Suprapubic skin (tissue), 4 donors: Measurements from ENCODE around the gene PGLYRP2.

Experiments used
- EP300 ChIP-seq: sonication (generic); formaldehyde crosslinking; IDR thresholded peaks from one replicate; pipeline ENCODE4 v1.6.1; 2017; ENCODE audit warnings: antibody characterized with exemption
- POLR2A ChIP-seq, 2 donors: fragments of 450-650 bp; IDR thresholded peaks; one replicate each; pipeline ENCODE4 v1.6.1; 2017; ENCODE audit warnings: antibody characterized with exemption in 2 of 2, mild to moderate bottlenecking in 2 of 2, moderate library complexity in 2 of 2
- POLR2AphosphoS5 ChIP-seq, 3 donors: sonication (generic); formaldehyde crosslinking; IDR thresholded peaks; one replicate each; pipeline ENCODE4 v1.6.1; 2017; ENCODE audit warnings: antibody characterized with exemption in 3 of 3
- TF ChIP-seq, protein P1 (sequence below), 2 donors: fragments of 200-600 bp in 1 of 2; fragments of 450-650 bp in 1 of 2; sonication (generic) in 1 of 2; IDR thresholded peaks; one replicate each; pipeline ENCODE4 v1.5.1; 2016 to 2019; ENCODE audit warnings: antibody characterized with exemption in 2 of 2, mild to moderate bottlenecking in 1 of 2, moderate library complexity in 1 of 2

DNA sequence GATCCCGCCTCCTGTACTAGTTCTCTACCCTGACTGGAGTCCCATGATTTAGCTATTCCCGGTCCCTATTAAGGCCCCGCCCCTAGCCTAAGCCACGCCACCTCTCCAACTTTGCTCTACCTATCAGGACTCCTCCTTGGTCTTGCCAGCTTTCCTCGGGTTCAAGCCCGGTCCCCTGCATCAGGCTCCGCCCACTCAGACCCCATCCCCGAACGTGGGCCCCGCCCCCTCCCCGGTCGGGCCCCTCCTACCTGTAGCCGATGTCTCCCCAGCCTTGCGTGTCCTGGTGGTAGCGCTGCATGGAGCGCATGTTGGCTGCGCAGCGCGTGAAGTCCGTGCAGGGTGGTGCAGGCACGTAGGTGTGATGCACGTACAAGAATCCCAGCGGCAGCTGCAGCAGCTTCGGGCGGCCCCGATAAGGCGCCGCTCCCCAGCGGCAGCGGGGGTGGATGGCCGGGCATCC, 7.6 kb downstream of the PGLYRP2 start:
- TF ChIP-seq, protein P1, sequence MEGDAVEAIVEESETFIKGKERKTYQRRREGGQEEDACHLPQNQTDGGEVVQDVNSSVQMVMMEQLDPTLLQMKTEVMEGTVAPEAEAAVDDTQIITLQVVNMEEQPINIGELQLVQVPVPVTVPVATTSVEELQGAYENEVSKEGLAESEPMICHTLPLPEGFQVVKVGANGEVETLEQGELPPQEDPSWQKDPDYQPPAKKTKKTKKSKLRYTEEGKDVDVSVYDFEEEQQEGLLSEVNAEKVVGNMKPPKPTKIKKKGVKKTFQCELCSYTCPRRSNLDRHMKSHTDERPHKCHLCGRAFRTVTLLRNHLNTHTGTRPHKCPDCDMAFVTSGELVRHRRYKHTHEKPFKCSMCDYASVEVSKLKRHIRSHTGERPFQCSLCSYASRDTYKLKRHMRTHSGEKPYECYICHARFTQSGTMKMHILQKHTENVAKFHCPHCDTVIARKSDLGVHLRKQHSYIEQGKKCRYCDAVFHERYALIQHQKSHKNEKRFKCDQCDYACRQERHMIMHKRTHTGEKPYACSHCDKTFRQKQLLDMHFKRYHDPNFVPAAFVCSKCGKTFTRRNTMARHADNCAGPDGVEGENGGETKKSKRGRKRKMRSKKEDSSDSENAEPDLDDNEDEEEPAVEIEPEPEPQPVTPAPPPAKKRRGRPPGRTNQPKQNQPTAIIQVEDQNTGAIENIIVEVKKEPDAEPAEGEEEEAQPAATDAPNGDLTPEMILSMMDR (IDR thresholded peaks at IDR 0.05) = no peak
- TF ChIP-seq EP300 (no peak), POLR2A (IDR thresholded peaks at IDR 0.05) (no peak), POLR2AphosphoS5 (IDR thresholded peaks at IDR 0.05) (no peak)
